GM18502 (cell line): ENCODE measurements around the gene ABHD3.
"Not testable (repeated sequence)": the region's sequence is repeated elsewhere in the genome, so short reads cannot be mapped to it uniquely, and the experiment has no call there.

Experiments
- ATAC-seq: cut with Tn5 transposase; IDR thresholded peaks from one replicate; pipeline ENCODE4 v1.9.1; 2021; ENCODE audit warnings: mild to moderate bottlenecking; ENCODE audit not compliant: unreplicated experiment, poor library complexity

Gene ABHD3

GRCh38 chr18:21707130-21707529 is 2.6 kb upstream of the ABHD3 start:
- not testable (repeated sequence) for ATAC-seq

- ATAC-seq: no peak
Observed at GRCh38 chr18:21706386-21706865, 1.9 kb upstream of the ABHD3 start.

DNA sequence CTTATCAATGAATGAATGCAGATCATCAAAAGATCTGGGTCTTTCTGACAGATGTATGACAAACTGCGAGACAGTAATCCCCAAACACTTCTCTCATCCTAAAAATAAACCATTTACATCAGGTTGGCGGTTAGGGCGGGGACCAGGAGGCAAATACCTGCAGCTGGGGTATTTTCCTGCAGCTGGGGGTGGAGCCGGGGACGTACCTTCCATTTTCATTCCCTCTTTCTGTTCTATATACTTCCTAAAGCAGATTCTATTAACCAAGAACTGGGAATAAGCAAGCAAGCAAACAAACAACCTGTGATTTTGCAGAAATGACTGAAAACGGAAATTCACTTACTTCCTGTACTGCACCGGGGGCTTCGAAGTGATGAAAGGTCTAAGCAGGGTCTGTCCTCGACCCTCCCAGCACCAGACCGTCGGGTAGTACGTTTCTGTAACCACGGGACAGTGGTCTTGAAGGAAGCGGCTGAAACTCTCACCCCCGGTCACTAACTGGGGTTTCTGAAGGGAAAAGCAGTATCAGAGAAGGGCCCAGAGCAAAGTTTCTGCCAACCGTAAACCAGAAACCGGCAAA is 1.2 kb downstream of the ABHD3 start:
- ATAC-seq: no peak

DNA sequence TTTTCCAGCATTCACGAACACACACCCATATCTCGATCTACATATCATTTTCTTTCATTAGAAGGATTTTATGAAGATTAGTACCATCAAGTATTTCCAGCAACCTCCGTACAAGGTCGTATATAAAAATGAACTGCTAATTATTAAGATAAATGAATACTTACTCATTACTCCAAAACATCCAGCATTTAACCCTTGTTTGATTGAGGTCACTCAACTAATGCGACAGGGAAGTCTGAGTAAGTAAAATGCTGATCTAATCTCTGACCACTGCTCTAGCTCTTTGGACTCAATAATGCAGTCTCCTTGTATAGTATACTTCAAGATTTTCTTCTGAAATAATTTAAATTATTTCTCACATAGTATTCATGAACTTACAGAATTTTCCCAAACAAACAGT is 2.0 kb downstream of the ABHD3 start:
- no peak for ATAC-seq

GRCh38 chr18:21701621-21702020 is 3.0 kb downstream of the ABHD3 start:
- no peak for ATAC-seq

DNA sequence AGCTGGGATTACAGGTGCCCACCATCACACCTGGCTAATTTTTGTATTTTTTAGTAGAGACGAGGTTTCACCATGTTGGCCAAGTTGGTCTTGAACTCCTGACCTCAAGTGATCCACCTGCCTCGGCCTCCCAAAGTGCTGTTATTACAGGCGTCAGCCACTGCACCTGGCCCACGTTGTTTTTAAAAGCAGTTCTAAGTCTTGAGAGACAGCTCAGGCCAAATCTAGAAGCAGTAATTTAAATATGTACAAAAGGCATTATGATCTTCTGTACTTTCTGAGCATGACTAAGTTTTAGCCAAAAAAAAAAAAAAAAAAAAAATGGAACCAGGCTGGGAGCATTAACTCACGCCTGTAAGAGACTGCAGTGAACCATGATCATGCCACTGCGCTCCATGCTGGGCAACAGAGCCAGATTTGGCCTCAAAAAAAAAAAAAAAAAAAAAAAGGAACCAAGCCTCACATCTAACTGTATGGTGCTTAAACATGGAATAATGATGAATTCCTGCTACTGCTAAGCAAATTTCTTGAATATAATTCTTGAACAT is 4.0 kb downstream of the ABHD3 start:
- no peak for ATAC-seq

DNA sequence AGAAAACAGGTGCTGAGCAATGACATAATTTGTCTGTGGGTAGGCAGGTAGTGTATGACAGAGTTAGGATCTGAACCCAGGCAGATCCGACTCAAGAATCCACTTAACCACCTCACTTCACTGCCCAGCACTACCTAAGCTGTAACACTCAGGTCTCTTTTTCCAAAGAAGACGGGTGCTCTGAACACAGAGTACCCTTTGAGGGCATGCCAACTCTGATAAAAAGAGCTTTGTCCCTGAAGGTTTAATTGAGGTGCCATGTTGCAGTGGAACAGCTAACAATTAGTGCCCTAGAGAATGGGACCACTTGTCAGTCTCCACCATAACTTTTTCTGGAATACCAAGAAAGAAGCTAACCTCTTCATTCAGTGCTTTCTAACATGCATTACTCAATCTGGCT is 11.3 kb downstream of the ABHD3 start:
- ATAC-seq: no peak

GRCh38 chr18:21689736-21690135 is 14.8 kb downstream of the ABHD3 start:
- ATAC-seq: no peak

DNA sequence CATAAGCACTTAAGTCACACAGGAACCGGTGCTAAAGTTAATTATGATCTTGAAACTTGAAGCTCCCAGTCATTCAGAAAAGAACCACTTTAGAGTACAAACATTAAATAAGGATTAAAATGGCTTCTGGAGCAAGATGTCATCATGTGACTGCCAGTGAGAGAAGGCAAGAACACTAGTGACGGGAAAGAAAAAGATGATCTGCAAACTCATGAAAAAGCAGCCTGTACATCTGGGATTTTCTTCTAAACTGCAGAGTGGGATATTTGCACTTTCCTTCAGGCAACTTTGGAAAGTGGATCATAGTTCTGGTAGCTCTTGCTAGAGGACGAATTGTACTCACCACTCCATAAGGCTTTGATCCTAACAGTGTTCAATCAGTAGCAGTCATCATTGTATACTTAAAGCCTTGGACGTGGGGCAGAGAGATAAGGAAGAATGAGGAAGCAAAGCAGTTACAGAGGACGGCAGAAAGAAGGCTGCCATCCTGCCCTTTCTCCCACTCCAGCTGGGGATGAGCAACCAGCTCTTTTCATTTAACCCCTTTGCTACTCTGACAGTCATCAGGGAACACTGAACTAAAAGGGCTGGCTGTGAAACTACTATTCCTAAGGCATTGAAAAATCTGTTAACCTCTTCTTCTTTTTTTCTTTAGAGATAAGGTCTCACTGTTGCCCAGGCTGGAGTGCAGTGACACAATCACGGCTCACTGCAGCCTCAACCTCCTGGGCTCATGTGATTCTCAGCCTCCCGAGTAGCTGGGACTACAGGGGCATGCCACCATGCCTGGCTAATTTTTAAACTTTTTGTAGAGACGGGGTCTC is 18.1 kb downstream of the ABHD3 start:
- no peak for ATAC-seq

- peak; percentile 84 for ATAC-seq
Observed at GRCh38 chr18:21685556-21685981, 19.0 kb downstream of the ABHD3 start.

DNA sequence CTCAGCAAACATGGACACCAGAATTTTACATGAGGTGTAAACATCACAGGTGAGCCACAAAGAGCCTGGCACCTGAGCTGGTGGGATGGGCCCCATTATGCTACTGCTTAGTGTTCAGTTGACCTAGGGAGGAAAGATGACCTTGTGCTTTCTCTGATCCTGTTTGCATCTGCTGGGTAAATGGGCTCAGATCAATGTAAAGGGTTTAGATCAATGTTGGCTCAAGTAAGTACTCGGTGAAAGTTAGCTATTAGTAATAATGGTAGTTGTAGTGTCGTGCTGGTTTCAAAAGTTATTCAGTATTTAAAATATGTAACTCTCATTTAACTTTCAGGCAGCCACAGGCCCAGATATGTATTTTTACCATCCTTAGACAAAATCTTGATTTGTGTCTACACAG is 19.8 kb downstream of the ABHD3 start:
- ATAC-seq: peak; percentile 61

- peak; percentile 57 for ATAC-seq
Observed at GRCh38 chr18:21682371-21683051, 22.1 kb downstream of the ABHD3 start.

DNA sequence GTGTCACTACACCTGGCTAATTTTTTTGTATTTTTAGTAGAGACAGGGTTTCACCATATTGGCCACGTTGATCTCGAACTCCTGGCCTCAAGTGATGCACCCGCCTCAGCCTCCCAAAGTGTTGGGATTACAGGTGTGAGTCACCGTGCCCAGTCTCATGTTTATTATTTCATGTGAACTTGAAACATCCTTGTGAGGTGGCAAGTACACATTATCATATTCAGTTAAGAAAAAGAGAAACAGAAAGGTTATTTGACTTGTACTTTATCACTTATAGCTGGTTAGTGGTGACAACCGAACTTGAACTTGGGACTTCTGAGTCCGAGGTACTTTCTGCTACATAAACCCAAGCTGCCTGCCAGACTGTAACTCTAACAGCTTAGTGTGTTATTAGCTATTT is 24.4 kb downstream of the ABHD3 start:
- no peak for ATAC-seq

- no peak for ATAC-seq
Observed at GRCh38 chr18:21678859-21679258, 25.7 kb downstream of the ABHD3 start.

- ATAC-seq: not testable (repeated sequence)
Observed at GRCh38 chr18:21675354-21675753, 29.2 kb downstream of the ABHD3 start.

- ATAC-seq: no peak
Observed at GRCh38 chr18:21672521-21673267, 31.9 kb downstream of the ABHD3 start.

GRCh38 chr18:21669736-21670285 is 34.8 kb downstream of the ABHD3 start:
- no peak for ATAC-seq

- ATAC-seq: no peak
Observed at GRCh38 chr18:21664069-21664468, 40.5 kb downstream of the ABHD3 start.

DNA sequence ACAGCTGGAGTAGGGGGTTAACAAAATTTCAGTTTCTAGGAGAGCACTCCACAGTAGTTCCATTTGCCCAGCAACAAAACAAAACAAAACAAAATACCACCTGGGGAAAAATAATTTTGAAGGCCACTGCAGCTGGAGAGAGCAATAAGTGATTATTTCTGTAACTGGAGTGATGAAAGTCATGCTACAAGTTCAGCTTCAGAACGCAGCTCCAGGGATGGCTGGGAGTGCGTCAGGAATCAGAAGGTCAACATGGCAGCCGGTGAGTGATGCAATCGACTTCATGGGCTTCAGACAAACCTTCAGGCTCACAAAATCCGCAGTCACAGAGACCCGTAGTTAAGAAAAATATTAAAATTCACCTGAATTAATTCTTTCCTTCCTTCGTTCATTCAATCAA is 41.0 kb downstream of the ABHD3 start:
- ATAC-seq: no peak

DNA sequence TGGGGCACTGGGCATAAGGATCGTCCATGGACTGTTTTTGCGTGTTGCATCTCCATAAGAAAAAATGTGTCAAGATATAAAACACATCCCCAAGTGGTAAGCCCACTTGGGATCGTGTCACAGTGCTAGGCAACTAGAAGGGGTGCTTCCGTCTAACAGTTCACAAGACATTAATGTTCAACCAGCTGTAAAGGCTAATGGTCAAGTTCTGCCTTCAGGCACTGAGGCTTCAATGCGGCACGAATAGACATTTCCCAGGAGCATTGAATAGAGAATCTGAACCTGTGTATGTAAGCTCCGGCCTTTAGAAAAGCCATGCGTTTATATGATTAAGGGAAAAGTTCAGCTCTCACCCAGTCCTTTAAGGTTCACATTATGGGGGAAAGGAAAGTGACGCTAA is 42.0 kb downstream of the ABHD3 start:
- no peak for ATAC-seq
